HepG2 (cell line): Measurements from ENCODE around the gene SHQ1. TPM values are rescaled to one million over a fixed set of nuclear protein-coding genes. Genes with fewer than 3 reads are reported as not detected.

Source experiments
- HMG20A ChIP-seq: IDR thresholded peaks from 2 replicates; pipeline ENCODE4 v1.6.1; 2016; ENCODE audit warnings: borderline replicate concordance
- MTF1 ChIP-seq: sonication (generic); formaldehyde crosslinking; IDR thresholded peaks from 2 replicates; pipeline ENCODE4 v1.5.0; 2020; ENCODE audit warnings: missing genetic modification reagents
- MTF2 ChIP-seq: sonication (generic); formaldehyde crosslinking; IDR thresholded peaks from 2 replicates; pipeline ENCODE4 v1.5.0; 2020; ENCODE audit warnings: missing genetic modification reagents, borderline replicate concordance
- RARA ChIP-seq: IDR thresholded peaks from 2 replicates; pipeline ENCODE4 v1.6.1; 2016; ENCODE audit warnings: missing genetic modification reagents, missing compliant biosample characterization
- SALL2 ChIP-seq: sonication (generic); formaldehyde crosslinking; IDR thresholded peaks from 2 replicates; pipeline ENCODE4 v1.8.1; 2023; ENCODE audit warnings: mild to moderate bottlenecking, missing genetic modification reagents, inconsistent platforms
- SIX4 ChIP-seq: sonication (generic); formaldehyde crosslinking; IDR thresholded peaks from 2 replicates; pipeline ENCODE4 v1.4.0; 2020; ENCODE audit warnings: missing genetic modification reagents
- SKI ChIP-seq: fragments of 450-650 bp; IDR thresholded peaks from one replicate; pipeline ENCODE4 v1.6.1; 2018; ENCODE audit warnings: mild to moderate bottlenecking; ENCODE audit not compliant: partially characterized antibody
- SOX5 ChIP-seq: IDR thresholded peaks from 2 replicates; pipeline ENCODE4 v1.6.1; 2016; ENCODE audit warnings: borderline replicate concordance
- TBL1XR1 ChIP-seq: fragments of 150-350 bp; IDR thresholded peaks from 2 replicates; pipeline ENCODE4 v1.6.1; 2014; ENCODE audit warnings: borderline replicate concordance, low read length; ENCODE audit not compliant: partially characterized antibody
- TCF12 ChIP-seq, 2 experiments: fragments of 450-650 bp in 1 of 2; sonication (generic) in 1 of 2; formaldehyde crosslinking in 1 of 2; IDR thresholded peaks; 2 replicates each; pipeline versions ENCODE4 v1.6.1 to v1.8.0; 2017 to 2022; ENCODE audit warnings: antibody characterized with exemption in 1 of 2, mild to moderate bottlenecking in 1 of 2, missing genetic modification reagents in 1 of 2, moderate library complexity in 1 of 2
- THAP11 ChIP-seq: IDR thresholded peaks from 2 replicates; pipeline ENCODE4 v1.6.1; 2016; ENCODE audit warnings: missing biosample characterization, missing genetic modification reagents
- ZGPAT ChIP-seq: IDR thresholded peaks from 2 replicates; pipeline ENCODE4 v1.6.1; 2016; ENCODE audit warnings: mild to moderate bottlenecking
- ZNF3 ChIP-seq: IDR thresholded peaks from 2 replicates; pipeline ENCODE4 v1.7.0; 2017; ENCODE audit warnings: inconsistent platforms
- ZNF460 ChIP-seq: sonication (generic); formaldehyde crosslinking; IDR thresholded peaks from 2 replicates; pipeline ENCODE4 v1.5.1; 2020; ENCODE audit warnings: missing genetic modification reagents, mild to moderate bottlenecking, borderline replicate concordance
- ZNF782 ChIP-seq: sonication (generic); formaldehyde crosslinking; IDR thresholded peaks from 2 replicates; pipeline ENCODE4 v1.4.0; 2020; ENCODE audit warnings: missing genetic modification reagents, mild to moderate bottlenecking, borderline replicate concordance
- polyA plus RNA-seq, 8 experiments: library from polyadenylated mRNA; depleted of rRNA in 3 of 8; stranded (reverse) in 7 of 8; unstranded in 1 of 8; fragments of >200 nt; fragmentation: Illumina TruSeq in 4 of 8; extraction: Trizol in 4 of 8; gene quantifications; 2 replicates each; pipeline versions ENCODE4 v1.2.1 to v1.2.3, GENCODE V29; 2011 to 2016; ENCODE audit warnings: low read depth in 4 of 8, missing spikeins in 1 of 8, mixed read lengths in 1 of 8; ENCODE audit not compliant: insufficient read depth in 1 of 8
- total RNA-seq, 5 experiments: library from RNA; depleted of rRNA; stranded (reverse); fragments of >200 nt; fragmentation: Illumina TruSeq; extraction: Trizol; gene quantifications; 2 replicates each; pipeline ENCODE4 v1.2.3, GENCODE V29; 2016; ENCODE audit warnings: low read depth in 1 of 5

Gene SHQ1
- total and polyA plus RNA-seq, 2 of the 13 experiments (the other 11 are each of a cell fraction or from before 2014, with no cell fraction given): 5.5 to 20.3 TPM

- TF ChIP-seq HMG20A (no peak), ZNF3 (CRISPR knock-in tag) (no peak), SKI (no peak), ZNF460 (no peak), SIX4 (CRISPR knock-in tag) (no peak), TCF12 (IDR thresholded peaks at IDR 0.05) (no peak), TCF12 (CRISPR knock-in tag; IDR thresholded peaks at IDR 0.05) (no peak), ZNF782 (no peak), SOX5 (CRISPR knock-in tag) (no peak), RARA (CRISPR knock-in tag) (no peak), THAP11 (no peak), ZGPAT (no peak), SALL2 (CRISPR knock-in tag) (no peak), MTF1 (CRISPR knock-in tag) (no peak), MTF2 (CRISPR knock-in tag) (no peak), TBL1XR1 (no peak)
These were observed 37.4 kb downstream of the SHQ1 start (continued) for GRCh38 chr3:72810659-72811434.
